ENCODE data around the gene TAS2R1. TPM values are rescaled to one million over a fixed set of nuclear protein-coding genes. Genes with fewer than 3 reads are reported as not detected.
A peak's percentile ranks its signal among the peaks of the same experiment; 100 is the strongest.

Gene TAS2R1
- under 1 TPM in 2 of 4 donors, not detected in 2; 0.05 to 0.21 TPM for polyA plus RNA-seq (ENCODE audit: insufficient read length in 4 of 4)

GRCh38 chr5:9630251-9630650, at the start of gene TAS2R1:
TSS of gene TAS2R1 (minus strand) at chr5:9630351. CDS start at chr5:9630032, 319 bp downstream.
- DNase-seq (ENCODE audit: low read depth in 4 of 4, low spot score in 3 of 4): no peak

GRCh38 chr5:9670371-9670770, 40.2 kb upstream of the TAS2R1 start:
- DNase-seq (ENCODE audit: low read depth in 4 of 4, low spot score in 3 of 4): no peak

DNA sequence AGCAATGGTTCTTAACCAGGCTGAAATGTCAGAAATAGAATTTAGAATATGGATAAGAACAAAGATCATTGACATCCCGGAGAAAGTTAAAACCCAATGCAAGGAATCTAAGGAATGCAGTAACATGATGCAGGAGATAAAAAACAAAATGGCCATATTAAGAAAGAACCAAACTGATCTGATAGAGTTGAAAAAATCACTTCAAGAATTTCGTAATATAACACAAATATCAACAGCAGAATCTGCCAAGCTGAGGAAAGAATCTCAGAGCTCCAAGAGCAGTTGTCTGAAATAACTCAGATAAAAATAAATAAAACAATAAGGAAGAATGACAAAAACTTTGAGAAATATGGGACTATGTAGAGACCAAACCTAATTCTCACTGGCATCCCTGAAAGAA, 37.8 kb upstream of the TAS2R1 start:
- no peak for DNase-seq (ENCODE audit: low read depth in 4 of 4, low spot score in 3 of 4)

DNA sequence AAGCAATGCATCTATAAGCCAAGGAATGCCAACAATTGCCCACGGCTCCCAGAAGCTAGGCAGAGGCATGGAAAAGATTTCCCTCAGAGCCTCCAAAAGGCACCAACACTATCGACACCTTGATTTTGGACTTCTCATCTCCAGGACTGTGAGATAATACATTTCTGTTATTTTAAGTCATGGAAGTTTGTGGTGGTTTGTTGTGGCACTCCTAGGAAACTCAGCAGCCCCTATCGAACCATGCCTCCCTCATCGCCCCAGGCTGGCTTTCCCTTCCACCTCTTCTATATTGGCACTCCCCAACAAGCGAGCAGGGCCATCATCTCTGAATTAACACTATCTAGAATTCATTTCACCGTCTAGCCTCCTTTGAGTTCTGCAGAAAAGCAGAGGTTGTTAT, 33.7 kb upstream of the TAS2R1 start:
- DNase-seq (ENCODE audit: low read depth in 4 of 4, low spot score in 3 of 4): no peak

DNA sequence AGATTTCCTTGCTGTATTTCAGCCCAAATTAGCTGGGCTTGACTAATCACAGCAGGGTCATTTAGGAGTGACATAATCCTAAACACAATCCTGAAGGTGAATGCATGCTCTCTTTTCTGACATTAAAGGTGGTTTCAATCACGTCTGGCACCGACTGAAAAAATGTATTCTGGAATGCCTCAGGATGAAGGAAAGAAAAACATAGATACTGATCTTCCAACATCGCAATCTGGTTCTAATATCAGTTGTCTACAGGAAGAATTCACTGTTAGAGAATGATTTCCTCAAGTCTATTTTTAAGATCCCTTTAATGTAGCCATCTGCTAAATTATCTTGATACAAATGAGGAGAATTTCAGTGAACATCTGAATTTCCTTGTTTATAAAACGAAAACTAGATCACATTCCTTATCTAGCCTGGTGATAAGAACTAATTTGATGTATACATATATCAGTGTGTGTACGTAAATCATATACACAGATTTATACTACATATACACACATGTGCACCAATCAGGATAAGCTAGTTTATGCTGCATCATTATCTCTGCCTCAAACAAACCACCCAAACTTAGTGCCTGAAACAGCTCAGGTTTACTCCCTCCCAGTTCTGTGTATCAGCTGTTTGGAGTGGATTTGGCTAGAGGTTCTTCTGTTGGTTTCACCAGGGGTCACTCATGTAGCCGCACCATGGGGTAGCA, 31.3 kb upstream of the TAS2R1 start:
- DNase-seq (ENCODE audit: low read depth in 4 of 4, low spot score in 3 of 4): no peak

DNA sequence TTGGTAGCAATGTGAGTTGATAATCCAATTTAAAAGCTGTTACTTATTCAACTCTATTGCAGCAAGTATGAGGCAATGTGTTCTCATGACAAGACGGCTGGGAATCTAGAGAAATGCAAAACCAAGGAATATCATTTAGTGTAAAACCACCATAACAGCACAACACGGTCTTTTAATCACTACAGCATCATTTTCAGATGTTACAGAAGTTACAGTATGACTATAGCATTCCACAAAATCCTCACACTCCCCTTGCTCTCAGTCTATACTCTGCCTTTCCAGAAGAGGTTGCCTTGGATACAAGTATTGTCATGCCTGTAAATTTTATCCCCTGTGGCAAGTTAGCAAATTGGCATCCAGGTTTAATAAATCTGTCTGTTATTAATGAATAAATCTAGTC, 28.6 kb upstream of the TAS2R1 start:
- DNase-seq (ENCODE audit: low read depth in 4 of 4, low spot score in 3 of 4): no peak

DNA sequence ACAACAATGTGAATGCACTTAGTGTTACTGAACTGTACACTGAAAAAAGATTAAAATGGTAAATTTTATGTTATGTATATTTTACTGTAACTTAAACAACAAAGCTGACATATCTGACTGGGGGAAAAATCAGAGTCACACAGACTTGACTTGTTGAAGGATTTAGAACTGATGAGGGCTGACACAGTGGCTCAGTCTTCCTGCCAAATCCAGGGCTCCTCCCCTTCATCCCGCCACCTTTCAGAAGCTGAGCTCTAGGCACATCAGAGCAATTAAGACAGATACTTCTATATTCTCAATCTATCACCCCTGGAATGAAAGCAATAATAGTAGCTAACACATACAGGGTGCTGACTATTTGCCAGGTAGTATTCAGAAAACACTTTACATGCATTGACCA, 27.7 kb upstream of the TAS2R1 start:
- DNase-seq (ENCODE audit: low read depth in 4 of 4, low spot score in 3 of 4): no peak

- no peak for DNase-seq (ENCODE audit: low read depth in 4 of 4, low spot score in 3 of 4)
These were observed 25.5 kb upstream of the TAS2R1 start for GRCh38 chr5:9655641-9656040.

DNA sequence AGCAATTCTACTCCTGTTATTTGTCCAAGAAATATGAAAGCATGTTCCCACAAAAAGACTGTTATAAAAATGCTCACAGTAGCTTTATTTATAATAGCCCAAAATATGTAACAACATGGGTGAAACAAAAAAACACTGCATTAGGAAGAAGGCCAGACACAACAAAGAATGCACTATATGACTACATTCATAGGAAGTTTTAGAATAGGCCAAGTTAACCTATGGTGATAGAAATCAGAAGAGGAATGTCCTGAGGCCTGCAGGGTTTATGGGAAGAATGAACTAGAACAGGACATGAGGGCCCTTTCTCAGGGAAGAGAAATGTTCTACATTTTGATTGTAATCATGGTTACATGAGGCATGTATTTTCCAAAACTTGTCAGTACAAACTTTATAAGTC, 24.7 kb upstream of the TAS2R1 start:
- DNase-seq (ENCODE audit: low read depth in 4 of 4, low spot score in 3 of 4): no peak

GRCh38 chr5:9653811-9654210, 23.7 kb upstream of the TAS2R1 start:
- DNase-seq (ENCODE audit: low read depth in 4 of 4, low spot score in 3 of 4): peak in 1 of 4 donors; percentile 5

- DNase-seq (ENCODE audit: low read depth in 4 of 4, low spot score in 3 of 4): no peak
These were observed 22.9 kb upstream of the TAS2R1 start for GRCh38 chr5:9653061-9653460.

- no peak for DNase-seq (ENCODE audit: low read depth in 4 of 4, low spot score in 3 of 4)
These were observed 22.1 kb upstream of the TAS2R1 start for GRCh38 chr5:9652295-9652694.

- no peak for DNase-seq (ENCODE audit: low read depth in 4 of 4, low spot score in 3 of 4)
These were observed 16.7 kb upstream of the TAS2R1 start for GRCh38 chr5:9646843-9647242.

GRCh38 chr5:9644630-9645029, 14.5 kb upstream of the TAS2R1 start:
- DNase-seq (ENCODE audit: low read depth in 4 of 4, low spot score in 3 of 4): no peak

DNA sequence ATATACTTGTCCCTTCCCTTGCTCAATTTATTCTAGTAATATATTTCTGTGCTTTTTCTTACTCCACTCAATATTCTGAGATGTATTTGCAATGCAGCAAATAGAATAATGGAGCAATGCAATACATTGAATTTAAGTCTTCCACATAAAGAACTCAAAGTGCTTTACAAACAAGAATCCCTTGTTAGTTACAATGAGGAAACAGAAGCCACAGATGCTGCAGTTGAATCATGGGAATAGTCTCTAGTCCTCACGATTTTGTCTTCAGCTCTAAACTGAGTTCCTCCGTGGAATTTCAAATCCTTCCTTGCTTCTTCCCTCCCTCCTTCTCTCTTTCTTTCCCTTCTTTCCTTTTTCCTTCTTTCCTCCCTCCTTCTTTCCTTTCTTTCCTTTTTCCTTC, 12.5 kb upstream of the TAS2R1 start:
- DNase-seq (ENCODE audit: low read depth in 4 of 4, low spot score in 3 of 4): no peak

DNA sequence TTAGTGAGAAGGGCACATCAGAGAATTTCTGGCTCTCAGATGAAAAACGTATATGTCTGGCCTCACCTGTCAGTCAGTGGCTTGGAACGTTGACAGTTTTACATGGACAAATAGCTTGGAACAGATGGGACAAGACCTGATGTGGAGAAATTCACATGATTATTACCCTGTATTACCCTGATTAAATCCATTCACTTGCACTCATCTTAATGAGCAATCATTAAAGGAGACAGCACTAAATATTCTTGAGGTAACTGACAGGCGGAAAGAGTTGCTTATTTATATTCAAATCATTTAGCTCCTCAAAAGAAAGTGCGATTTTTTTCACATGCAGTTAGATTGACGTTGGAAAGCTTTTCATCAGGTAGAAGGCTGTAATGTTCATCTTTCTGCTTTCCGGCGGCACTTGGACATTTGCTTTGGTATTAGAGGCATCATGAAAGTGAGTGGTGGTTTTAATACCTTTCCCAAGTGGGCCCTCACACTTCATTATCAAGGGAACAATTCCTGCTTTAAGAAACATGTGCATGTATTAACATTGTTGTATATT, 11.7 kb upstream of the TAS2R1 start:
- DNase-seq (ENCODE audit: low read depth in 4 of 4, low spot score in 3 of 4): no peak

- no peak for DNase-seq (ENCODE audit: low read depth in 4 of 4, low spot score in 3 of 4)
These were observed 2.3 kb upstream of the TAS2R1 start for GRCh38 chr5:9632495-9632894.

- DNase-seq (ENCODE audit: low read depth in 4 of 4, low spot score in 3 of 4): no peak
These were observed 2.6 kb downstream of the TAS2R1 start for GRCh38 chr5:9627541-9627940.

DNA sequence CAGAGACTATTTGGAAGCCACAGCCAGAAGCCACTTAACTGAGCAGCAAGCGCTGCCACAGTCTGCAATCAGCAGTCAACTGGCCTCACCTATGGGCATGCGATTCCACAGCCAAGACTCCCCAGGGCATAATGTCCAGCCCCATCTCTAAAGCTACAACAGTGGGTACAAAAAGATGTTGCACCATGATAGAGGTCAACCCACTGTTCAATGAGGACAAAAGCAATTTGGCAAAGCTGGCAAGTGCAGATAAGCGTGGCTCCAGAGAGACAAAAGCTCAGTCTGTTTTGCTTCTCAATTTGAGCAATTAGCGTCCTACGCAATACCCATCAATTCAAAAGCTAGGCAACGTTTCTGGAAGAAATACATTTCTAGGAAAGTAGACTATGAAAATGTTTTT, 3.2 kb downstream of the TAS2R1 start:
- no peak for DNase-seq (ENCODE audit: low read depth in 4 of 4, low spot score in 3 of 4)

GRCh38 chr5:9625731-9626130, 4.4 kb downstream of the TAS2R1 start:
- DNase-seq (ENCODE audit: low read depth in 4 of 4, low spot score in 3 of 4): no peak

DNA sequence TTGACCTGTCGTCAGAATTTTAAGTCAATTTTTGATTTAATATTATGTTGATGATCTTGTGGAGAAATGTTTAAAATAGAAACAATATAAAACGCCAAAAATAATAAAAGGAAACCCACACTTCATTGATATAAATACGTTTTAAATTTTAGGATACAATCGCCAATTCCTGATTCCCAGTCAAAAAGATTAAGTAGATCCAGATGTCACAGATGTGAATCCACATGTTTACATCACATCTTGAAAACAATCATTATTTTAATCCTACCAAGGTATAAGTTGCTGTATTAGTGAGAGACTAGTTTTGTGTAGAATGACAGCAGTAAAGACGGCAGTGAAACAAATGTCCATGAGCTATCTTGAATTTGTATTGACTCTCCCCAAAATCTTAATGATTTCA, 4.9 kb downstream of the TAS2R1 start:
- no peak for DNase-seq (ENCODE audit: low read depth in 4 of 4, low spot score in 3 of 4)

DNA sequence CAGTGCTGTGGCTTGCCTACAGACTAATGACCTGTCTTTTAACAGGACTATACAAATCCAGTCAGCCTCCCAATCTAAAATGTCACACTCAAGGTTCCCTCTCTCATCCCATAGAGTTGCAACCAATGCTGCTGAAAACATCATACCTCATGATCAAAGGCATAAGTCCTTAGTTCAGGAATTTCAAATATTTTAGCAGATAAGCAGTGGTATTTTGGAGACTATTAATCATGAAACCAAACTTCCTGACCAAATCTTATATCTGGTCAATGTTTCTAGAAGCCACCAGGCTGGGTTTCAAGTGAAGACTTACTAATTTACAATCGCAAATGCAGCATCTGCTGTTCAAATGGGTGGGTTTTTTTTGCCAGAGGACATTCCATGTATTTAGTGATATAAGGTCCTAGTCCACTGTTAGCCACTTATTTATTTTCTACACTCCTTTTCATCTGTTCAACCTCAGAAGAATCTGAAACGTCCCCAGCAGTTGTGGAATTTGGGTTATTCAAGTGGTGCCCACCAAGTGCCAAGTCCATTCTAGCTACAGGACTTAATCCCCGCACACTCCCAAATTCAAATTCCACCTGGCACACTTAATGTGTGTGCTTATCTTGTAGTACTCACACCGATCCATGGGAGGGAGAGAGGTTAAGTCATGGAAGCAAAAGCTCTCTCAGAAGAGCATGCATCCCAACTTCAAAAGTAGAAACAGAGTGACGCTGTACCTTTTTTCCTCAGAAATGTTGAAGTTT, 5.8 kb downstream of the TAS2R1 start:
- DNase-seq (ENCODE audit: low read depth in 4 of 4, low spot score in 3 of 4): no peak
